ENCODE data around the gene THSD4.
"Not testable (repeated sequence)": the region's sequence is repeated elsewhere in the genome, so short reads cannot be mapped to it uniquely, and the experiment has no call there.

Gene THSD4

GRCh38 chr15:71353171-71353570, 237.9 kb downstream of the THSD4 start:
- FAIRE-seq = no peak

GRCh38 chr15:71355268-71355667, 240.0 kb downstream of the THSD4 start:
- no peak for FAIRE-seq

- no peak for FAIRE-seq
These were observed 242.1 kb downstream of the THSD4 start for GRCh38 chr15:71357321-71357732.

DNA sequence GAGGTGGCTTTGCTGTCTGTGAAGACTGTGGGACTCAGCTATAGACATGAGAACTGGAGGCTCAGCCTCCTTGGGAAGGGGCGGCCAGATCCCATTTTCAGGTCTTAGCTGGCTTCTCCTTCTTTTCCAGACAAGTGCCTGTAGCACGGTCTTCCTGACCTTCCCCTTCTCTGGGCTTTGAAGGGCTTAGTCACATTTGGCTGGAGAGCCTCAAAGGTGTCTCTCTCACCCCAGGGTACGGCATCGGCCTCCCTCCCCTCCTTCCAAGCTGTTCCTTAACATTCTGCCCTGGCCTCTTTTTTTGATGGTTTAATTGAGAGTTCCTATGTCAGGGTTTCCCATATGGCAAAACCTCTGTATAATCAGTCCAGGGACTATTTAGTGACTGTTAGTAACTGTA, 242.7 kb downstream of the THSD4 start:
- no peak for FAIRE-seq

DNA sequence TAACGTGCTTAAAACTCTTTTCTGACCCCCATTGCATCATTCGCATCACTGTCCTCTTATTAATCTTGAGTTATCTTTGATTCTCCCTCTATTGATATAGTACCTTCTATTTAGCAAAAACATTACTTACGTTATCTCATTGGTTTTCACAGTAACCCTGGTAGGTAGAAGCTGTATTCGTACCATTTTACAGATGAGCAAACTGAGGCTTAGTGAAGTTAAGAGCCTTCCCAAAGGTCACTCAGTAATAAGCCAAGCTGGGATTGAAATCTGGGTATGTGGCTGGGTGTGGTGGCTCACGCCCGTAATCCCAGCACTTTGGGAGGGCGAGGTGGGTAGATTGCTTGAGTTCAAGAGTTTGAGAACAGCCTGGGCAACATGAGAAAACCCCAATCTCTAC, 244.0 kb downstream of the THSD4 start:
- FAIRE-seq = no peak

DNA sequence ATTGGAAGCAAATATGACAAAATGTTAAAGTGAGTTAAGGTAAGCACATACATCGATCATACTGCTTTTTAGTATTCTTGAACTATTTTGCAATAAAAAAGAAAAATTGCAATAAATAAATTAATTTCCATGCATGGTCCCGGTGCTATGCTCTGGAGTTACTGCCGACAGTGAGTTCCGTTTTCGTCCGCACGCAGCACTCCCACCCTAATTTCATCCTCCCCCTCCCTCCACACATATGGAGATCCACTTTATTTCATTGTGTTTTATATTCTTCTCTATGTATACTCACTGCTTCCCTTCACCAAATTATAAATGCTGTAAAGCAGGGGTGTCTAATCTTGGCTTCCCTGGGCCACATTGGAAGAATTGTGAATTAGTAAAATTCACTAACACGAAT, 247.3 kb downstream of the THSD4 start:
- FAIRE-seq = no peak

GRCh38 chr15:71362987-71363968, 248.0 kb downstream of the THSD4 start:
- FAIRE-seq = no peak

- no peak for FAIRE-seq
These were observed 248.9 kb downstream of the THSD4 start for GRCh38 chr15:71364117-71364584.

GRCh38 chr15:71366522-71366921, 251.3 kb downstream of the THSD4 start:
- no peak for FAIRE-seq

GRCh38 chr15:71366926-71367325, 251.7 kb downstream of the THSD4 start:
- FAIRE-seq = no peak

DNA sequence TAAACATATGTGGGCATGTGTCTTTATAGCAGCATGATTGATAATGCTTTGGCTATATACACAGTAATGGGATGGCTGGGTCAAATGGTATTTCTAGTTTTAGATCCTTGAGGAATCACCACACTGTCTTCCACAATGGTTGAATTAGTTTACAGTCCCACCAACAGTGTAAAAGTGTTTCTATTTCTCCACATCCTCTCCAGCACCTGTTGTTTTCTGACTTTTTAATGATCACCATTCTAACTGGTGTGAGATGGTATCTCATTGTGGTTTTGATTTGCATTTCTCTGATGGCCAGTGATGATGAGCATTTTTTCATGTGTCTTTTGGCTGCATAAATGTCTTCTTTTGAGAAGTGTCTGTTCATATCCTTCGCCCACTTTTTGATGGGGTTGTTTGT, 252.5 kb downstream of the THSD4 start:
- not testable (repeated sequence) for FAIRE-seq

GRCh38 chr15:71372769-71373168, 257.5 kb downstream of the THSD4 start:
- FAIRE-seq = not testable (repeated sequence)

- no peak for FAIRE-seq
These were observed 258.6 kb downstream of the THSD4 start for GRCh38 chr15:71373917-71374316.

DNA sequence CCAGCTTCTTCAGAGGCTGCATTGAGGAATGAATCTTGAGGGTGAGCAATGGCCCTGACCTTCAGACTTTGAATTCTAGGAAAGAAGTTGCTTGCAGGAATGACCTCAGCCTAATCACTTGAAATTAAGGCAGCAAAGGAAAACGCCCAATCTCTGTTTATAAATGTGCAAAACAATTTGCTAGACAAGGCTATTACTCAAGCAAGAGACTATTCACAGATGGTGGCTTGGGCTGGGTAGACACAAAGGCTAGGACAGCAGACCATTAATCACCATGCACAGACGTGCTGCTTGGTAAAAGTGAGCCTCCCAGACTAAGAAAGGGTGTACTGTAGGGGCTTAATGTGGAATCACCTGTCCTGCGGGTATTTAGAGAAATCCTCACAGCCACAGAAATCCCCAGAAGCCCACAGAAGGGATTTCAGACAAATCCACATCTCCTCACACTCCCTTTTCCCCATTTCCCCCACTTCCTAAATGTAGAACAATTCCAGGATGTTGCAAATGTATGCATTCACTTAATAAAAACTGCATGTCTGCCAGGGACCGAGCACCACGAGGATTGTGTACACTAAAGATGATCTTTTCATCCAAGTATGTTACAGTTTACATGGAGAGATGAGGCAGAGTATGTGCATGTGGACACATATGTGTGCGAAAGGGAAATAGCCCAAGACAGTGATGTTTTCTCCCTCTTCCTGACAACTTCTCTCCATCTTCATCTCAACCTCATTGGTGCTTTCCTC, 259.5 kb downstream of the THSD4 start:
- FAIRE-seq = no peak

DNA sequence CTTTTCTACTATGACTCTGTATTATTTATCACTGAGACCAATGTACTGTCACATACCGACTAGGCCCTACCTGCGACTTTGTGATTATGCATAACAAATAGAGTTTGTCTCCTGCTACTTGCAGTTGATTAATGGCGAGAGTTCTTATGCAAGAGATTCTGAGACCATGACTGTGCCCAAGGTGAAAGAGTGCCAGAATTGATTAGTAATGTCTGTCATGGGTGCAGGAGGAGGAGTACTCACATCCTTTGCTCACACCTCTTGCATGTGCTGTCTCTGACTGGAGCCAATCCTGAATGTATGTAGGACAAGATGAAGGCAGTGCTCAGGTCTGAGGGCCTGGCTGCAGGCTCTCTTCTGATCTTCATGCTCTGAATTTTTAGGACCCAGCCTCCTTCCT, 260.7 kb downstream of the THSD4 start:
- no peak for FAIRE-seq

- FAIRE-seq = no peak
These were observed 264.6 kb downstream of the THSD4 start for GRCh38 chr15:71379893-71380292.

- FAIRE-seq = no peak
These were observed 265.1 kb downstream of the THSD4 start for GRCh38 chr15:71380345-71380744.

- no peak for FAIRE-seq
These were observed 269.2 kb downstream of the THSD4 start for GRCh38 chr15:71384501-71384900.

GRCh38 chr15:71385026-71385425, 269.8 kb downstream of the THSD4 start:
- no peak for FAIRE-seq

- FAIRE-seq = no peak
These were observed 270.2 kb downstream of the THSD4 start for GRCh38 chr15:71385457-71385856.

DNA sequence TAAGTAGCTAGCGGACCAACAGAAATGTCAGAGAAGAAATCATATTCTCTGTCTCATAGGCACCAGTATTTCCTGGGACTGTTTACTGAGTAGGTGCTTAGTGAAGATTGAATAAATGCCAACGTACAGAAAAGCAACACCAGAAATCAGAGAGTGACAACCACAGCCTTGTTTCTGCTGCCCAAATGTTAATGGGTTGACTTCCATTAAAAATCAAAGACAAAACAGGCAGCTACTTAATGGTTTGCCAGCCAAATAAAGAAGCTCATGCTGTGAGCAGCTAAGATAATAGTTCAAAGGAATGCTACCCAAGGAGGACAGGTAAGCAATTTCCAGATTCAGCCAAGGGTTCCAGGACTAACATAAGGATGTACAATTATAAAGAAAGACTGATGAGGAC, 270.7 kb downstream of the THSD4 start:
- no peak for FAIRE-seq

- no peak for FAIRE-seq
These were observed 271.4 kb downstream of the THSD4 start for GRCh38 chr15:71386448-71387236.

- no peak for FAIRE-seq
These were observed 272.5 kb downstream of the THSD4 start for GRCh38 chr15:71387810-71388209.
